DOHH2 (cell line): ENCODE measurements around the gene CLDN15.

Experiments used
- EZH2phosphoT487 ChIP-seq: fragments of 200-600 bp; sonication (generic); IDR thresholded peaks from 2 replicates; pipeline ENCODE4 v1.6.1; 2017; ENCODE audit warnings: borderline replicate concordance, mild to moderate bottlenecking, antibody characterized with exemption, low read length, moderate library complexity, mixed read lengths
- TF ChIP-seq, protein P1 (sequence below): fragments of 200-600 bp; sonication (generic); IDR thresholded peaks from one replicate; pipeline ENCODE4 v1.5.1; 2014; ENCODE audit warnings: antibody characterized with exemption, mild to moderate bottlenecking, low read depth, low read length; ENCODE audit not compliant: poor library complexity, severe bottlenecking

DNA sequence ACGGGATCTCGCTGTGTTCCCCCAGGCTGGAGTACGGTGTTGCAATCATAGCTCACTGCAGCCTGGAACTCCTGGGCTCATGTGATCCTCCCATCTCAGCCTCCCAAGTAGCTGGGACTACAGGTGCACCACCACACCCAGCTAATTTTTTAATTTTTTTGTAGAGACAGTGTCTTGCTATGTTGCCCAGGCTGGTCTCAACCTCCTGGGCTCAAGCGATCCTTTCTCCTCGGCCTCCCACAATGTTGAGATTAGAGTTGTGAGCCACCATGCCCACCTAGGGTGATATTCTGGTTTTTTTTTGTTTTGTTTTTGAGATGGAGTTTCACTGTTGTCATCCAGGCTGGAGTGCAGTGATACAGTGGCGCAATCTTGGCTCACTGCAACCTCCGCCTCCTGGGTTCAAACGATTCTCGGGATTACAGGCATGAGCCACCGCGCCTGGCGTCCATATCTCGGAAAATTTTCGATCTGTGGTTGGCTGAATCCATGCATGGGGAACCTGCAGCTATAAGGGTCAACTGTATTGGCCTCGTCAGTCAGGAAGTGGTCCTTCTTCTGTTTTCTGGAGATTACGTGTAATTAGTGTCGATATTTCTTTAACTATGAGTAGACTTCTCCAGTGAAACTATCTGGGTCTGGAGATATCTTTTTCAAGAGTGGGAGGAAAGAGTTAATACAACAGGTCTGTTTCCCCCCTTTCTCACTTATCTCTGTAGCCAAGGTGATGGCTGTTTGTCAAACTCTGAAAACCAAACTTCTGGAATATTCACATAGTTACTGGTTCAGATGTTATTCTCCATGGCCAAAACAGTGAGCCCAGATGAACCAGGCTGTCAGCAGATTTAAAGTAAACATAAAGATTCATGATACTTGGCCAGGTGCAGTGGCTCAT lies 28.3 kb upstream of the CLDN15 start:
- TF ChIP-seq, protein P1, sequence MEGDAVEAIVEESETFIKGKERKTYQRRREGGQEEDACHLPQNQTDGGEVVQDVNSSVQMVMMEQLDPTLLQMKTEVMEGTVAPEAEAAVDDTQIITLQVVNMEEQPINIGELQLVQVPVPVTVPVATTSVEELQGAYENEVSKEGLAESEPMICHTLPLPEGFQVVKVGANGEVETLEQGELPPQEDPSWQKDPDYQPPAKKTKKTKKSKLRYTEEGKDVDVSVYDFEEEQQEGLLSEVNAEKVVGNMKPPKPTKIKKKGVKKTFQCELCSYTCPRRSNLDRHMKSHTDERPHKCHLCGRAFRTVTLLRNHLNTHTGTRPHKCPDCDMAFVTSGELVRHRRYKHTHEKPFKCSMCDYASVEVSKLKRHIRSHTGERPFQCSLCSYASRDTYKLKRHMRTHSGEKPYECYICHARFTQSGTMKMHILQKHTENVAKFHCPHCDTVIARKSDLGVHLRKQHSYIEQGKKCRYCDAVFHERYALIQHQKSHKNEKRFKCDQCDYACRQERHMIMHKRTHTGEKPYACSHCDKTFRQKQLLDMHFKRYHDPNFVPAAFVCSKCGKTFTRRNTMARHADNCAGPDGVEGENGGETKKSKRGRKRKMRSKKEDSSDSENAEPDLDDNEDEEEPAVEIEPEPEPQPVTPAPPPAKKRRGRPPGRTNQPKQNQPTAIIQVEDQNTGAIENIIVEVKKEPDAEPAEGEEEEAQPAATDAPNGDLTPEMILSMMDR = no peak
- TF ChIP-seq EZH2phosphoT487 = no peak
